K562 (cell line): ENCODE data around the gene ASIC1. TPM values are rescaled to one million over a fixed set of nuclear protein-coding genes. Genes with fewer than 3 reads are reported as not detected.

Experiments used
- ATAC-seq: fragments of 200-7000 bp; cut with Tn5 transposase; 3 replicates; pipeline ENCODE4 v1.9.1; 2020; ENCODE audit warnings: moderate library complexity
- BruUV-seq: library from RNA; stranded (reverse); fragments of 400-500 nt; replicated peaks from 2 replicates; lab custom pipeline; 2021; lab: Mats Ljungman, UMichigan
- CTCF ChIA-PET: fragments of 300-600 bp; formaldehyde crosslinking; extraction: SDS; loops from one replicate; lab custom pipeline; 2021; ENCODE audit warnings: low intra/inter-chr PET ratio; lab: Yijun Ruan, JAX
- POLR2A ChIA-PET: fragments of 300-600, 350-650 bp; sonication (Branson Sonifier 250); formaldehyde crosslinking; extraction: SDS; loops from one replicate; lab custom pipeline; 2021; ENCODE audit warnings: antibody characterized with exemption, inconsistent platforms; lab: Yijun Ruan, JAX
- DNase-seq, 4 experiments: peaks; one replicate each; pipeline versions ENCODE4 v3.0.0 to v3.0.0-alpha.2; 2011 to 2018; ENCODE audit warnings: low spot score in 3 of 4, mixed read lengths in 3 of 4; ENCODE audit errors: extremely low read depth in 1 of 4
- FAIRE-seq: peaks from 2 replicates; lab custom pipeline; 2011; peaks lifted over from hg19 to GRCh38; lab: Jason Lieb, UNC
- H2AFZ ChIP-seq: 2 replicates; pipeline ENCODE4 v1.6.0; 2011; ENCODE audit warnings: low read depth, low read length, control low read depth, inconsistent platforms
- H3K27ac ChIP-seq: fragments of 200-600 bp; 3 replicates; pipeline ENCODE4 v1.8.0; 2011; ENCODE audit warnings: low read depth, mild to moderate bottlenecking, control low read depth, inconsistent platforms, low read length, moderate library complexity, mixed read lengths; ENCODE audit errors: extremely low read depth
- H3K27me3 ChIP-seq, 2 experiments: fragments of 300-600 bp in 1 of 2; 2 replicates in 1 of 2; 3 replicates in 1 of 2; pipeline versions ENCODE4 v1.6.0 to v1.8.0; 2011; ENCODE audit warnings: inconsistent platforms in 2 of 2, low read length in 2 of 2, mild to moderate bottlenecking in 1 of 2, mixed read lengths in 1 of 2, moderate library complexity in 1 of 2; ENCODE audit not compliant: control insufficient read depth in 2 of 2, insufficient read depth in 2 of 2
- H3K36me3 ChIP-seq: fragments of 300-600 bp; 3 replicates; pipeline ENCODE4 v1.8.0; 2011; ENCODE audit warnings: mild to moderate bottlenecking, low read length, inconsistent platforms; ENCODE audit not compliant: control insufficient read depth, insufficient read depth
- H3K4me1 ChIP-seq, 2 experiments: fragments of 200-600 bp in 1 of 2; replicated peaks in 1 of 2; 2 replicates in 1 of 2; 3 replicates in 1 of 2; pipeline versions ENCODE4 v1.5.1 to v1.8.0; 2011; ENCODE audit warnings: inconsistent platforms in 2 of 2, low read length in 2 of 2, mild to moderate bottlenecking in 1 of 2, mixed read lengths in 1 of 2, moderate library complexity in 1 of 2; ENCODE audit not compliant: control insufficient read depth in 2 of 2, insufficient read depth in 2 of 2
- H3K4me2 ChIP-seq: 2 replicates; pipeline ENCODE4 v1.6.1; 2011; ENCODE audit warnings: low read length, control low read depth, inconsistent platforms, mixed read lengths; ENCODE audit not compliant: insufficient read depth
- H3K4me3 ChIP-seq: fragments of 200-600 bp; sonication (generic), shearing (Covaris generic); 2 replicates; pipeline ENCODE4 v1.5.1; 2016; ENCODE audit warnings: control low read depth, inconsistent platforms
- H3K79me2 ChIP-seq: fragments of 200-600 bp; 3 replicates; pipeline ENCODE4 v1.8.0; 2011; ENCODE audit warnings: low read length, inconsistent platforms; ENCODE audit not compliant: control insufficient read depth, insufficient read depth
- H3K9ac ChIP-seq, 2 experiments: 2 replicates each; pipeline versions ENCODE4 v1.6.0 to v1.6.1; 2011; ENCODE audit warnings: low read depth in 2 of 2, low read length in 2 of 2, control low read depth in 1 of 2, inconsistent platforms in 1 of 2, mild to moderate bottlenecking in 1 of 2, mixed read lengths in 1 of 2; ENCODE audit not compliant: insufficient read depth in 1 of 2
- H3K9me1 ChIP-seq: one replicate; pipeline ENCODE4 v1.6.0; 2011; ENCODE audit warnings: inconsistent platforms, mild to moderate bottlenecking, low read length, moderate library complexity; ENCODE audit not compliant: control insufficient read depth, insufficient read depth
- H3K9me3 ChIP-seq: replicated peaks from 2 replicates; pipeline ENCODE4 v1.5.1; 2011; ENCODE audit warnings: low read depth, low read length, inconsistent platforms; ENCODE audit not compliant: control insufficient read depth, insufficient read depth
- H4K20me1 ChIP-seq: replicated peaks from 2 replicates; pipeline ENCODE4 v1.6.1; 2011; ENCODE audit warnings: low read length, inconsistent platforms, mixed read lengths; ENCODE audit not compliant: control insufficient read depth, insufficient read depth
- ARHGAP35 ChIP-seq: fragments of 450-650 bp; IDR thresholded peaks from 2 replicates; pipeline ENCODE4 v1.6.1; 2018; ENCODE audit not compliant: partially characterized antibody
- ATF3 ChIP-seq, 2 experiments: fragments of 450-650 bp in 1 of 2; sonication (generic) in 1 of 2; formaldehyde crosslinking in 1 of 2; IDR thresholded peaks in 1 of 2; conservative IDR thresholded peaks in 1 of 2; 2 replicates each; pipeline versions ENCODE4 v1.6.1 to v1.8.1; 2016 to 2023; ENCODE audit warnings: mild to moderate bottlenecking in 2 of 2, moderate library complexity in 2 of 2, inconsistent platforms in 1 of 2, missing genetic modification reagents in 1 of 2
- CGGBP1 ChIP-seq: fragments of 250-450 bp; sonication (Bioruptor Pico); IDR thresholded peaks from 2 replicates; pipeline ENCODE4 v1.9.0; 2021; ENCODE audit warnings: mild to moderate bottlenecking
- DPF2 ChIP-seq: fragments of 450-650 bp; IDR thresholded peaks from 2 replicates; pipeline ENCODE4 v1.6.1; 2016
- HMGXB4 ChIP-seq: sonication (generic); formaldehyde crosslinking; IDR thresholded peaks from 2 replicates; pipeline ENCODE4 v1.8.1; 2023; ENCODE audit warnings: mild to moderate bottlenecking, missing genetic modification reagents
- MYNN ChIP-seq, 2 experiments: sonication (generic); formaldehyde crosslinking in 1 of 2; IDR thresholded peaks; 2 replicates each; pipeline versions ENCODE4 v1.5.0 to v1.6.1; 2016 to 2020; ENCODE audit warnings: antibody characterized with exemption in 1 of 2, missing genetic modification reagents in 1 of 2
- NBN ChIP-seq: fragments of 450-650 bp; IDR thresholded peaks from 2 replicates; pipeline ENCODE4 v1.6.1; 2016; ENCODE audit warnings: low read depth, mild to moderate bottlenecking
- NFIC ChIP-seq: fragments of 450-650 bp; IDR thresholded peaks from 2 replicates; pipeline ENCODE4 v1.6.1; 2017; ENCODE audit warnings: mild to moderate bottlenecking, inconsistent platforms
- VEZF1 ChIP-seq: fragments of 200-800 bp; sonication (Bioruptor generic); IDR thresholded peaks from 2 replicates; pipeline ENCODE4 v1.6.1; 2017; ENCODE audit warnings: missing genetic modification characterization, missing compliant biosample characterization
- ZBTB33 ChIP-seq: sonication (generic); formaldehyde crosslinking; IDR thresholded peaks from 2 replicates; pipeline ENCODE4 v1.8.1; 2023; ENCODE audit warnings: mild to moderate bottlenecking, missing genetic modification reagents
- ZNF263 ChIP-seq: sonication (generic); formaldehyde crosslinking; IDR thresholded peaks from 2 replicates; pipeline ENCODE4 v1.8.0; 2022; ENCODE audit warnings: mild to moderate bottlenecking, missing genetic modification reagents, borderline replicate concordance
- WGBS: fragments of 100-300 bp; shearing (Covaris generic); methylation state at CpG from one replicate; pipeline ENCODE4 v1.1.6; 2016; ENCODE audit warnings: low coverage, mixed read lengths; ENCODE audit not compliant: insufficient coverage; ENCODE audit errors: missing lambda C conversion rate; 5-methylcytosine and 5-hydroxymethylcytosine counted together
- in situ Hi-C: fragments of 300-500 bp; cut with MboI; formaldehyde crosslinking; loops from 4 replicates; pipeline ENCODE4 v1.15.0; 2018; ENCODE audit warnings: inconsistent platforms, mixed read lengths
- intact Hi-C: fragments of 100-400 bp; cut with micrococcal nuclease; formaldehyde crosslinking; loops from 2 replicates; pipeline ENCODE4 v1.14.2; 2022
- polyA plus RNA-seq, 8 experiments: library from polyadenylated mRNA; depleted of rRNA in 4 of 8; stranded (reverse) in 5 of 8; unstranded in 3 of 8; fragments of >200 nt; fragmentation: Nextera tagmentation in 2 of 8; fragmentation: Illumina TruSeq in 1 of 8; extraction: Ambion mirVana in 2 of 8; extraction: Trizol in 1 of 8; gene quantifications; 2 replicates each; pipeline versions ENCODE4 v1.2.1 to v1.2.3, GENCODE V29; 2011 to 2014; ENCODE audit warnings: inconsistent platforms in 1 of 8, missing spikeins in 1 of 8
- total RNA-seq, 7 experiments: library from RNA; depleted of rRNA in 6 of 7; stranded (reverse); fragments of >200 nt in 6 of 7; fragmentation: Illumina TruSeq in 2 of 7; extraction: Trizol in 2 of 7; gene quantifications; 2 replicates each; pipeline versions ENCODE4 v1.2.1 to v1.2.3, GENCODE V29; 2011 to 2021; ENCODE audit warnings: low replicate concordance in 1 of 7

ASIC1 gene
- total and polyA plus RNA-seq, 9 of the 15 experiments (the other 6 are each of a cell fraction or from before 2014, with no cell fraction given), result 0.01 to 1.7 (median 0.45) TPM

GRCh38 chr12:50110762-50111351 is 53.5 kb downstream of the ASIC1 start (continued):
- 0 out of 2 replicates have a peak, but pooled peaks have one; percentile 36 for TF ChIP-seq ZNF263 (CRISPR knock-in tag)
- TF ChIP-seq, all 486 proteins: peak for 8

- ATAC-seq, result no peak
- intact Hi-C loops, result loop anchor here (1.0 kb wide), 1 partner anchor 26 kb away; the partner anchor contains the start of gene SMARCD1
Measured at GRCh38 chr12:50111395-50111692, 53.9 kb downstream of the ASIC1 start.

More at GRCh38 chr12:50111395-50111692, 53.9 kb downstream of the ASIC1 start:
- TF ChIP-seq DPF2 (0 out of 2 replicates have a peak, but pooled peaks have one; percentile 14), CGGBP1 (no peak), ZBTB33 (CRISPR knock-in tag) (peak; percentile 96), ATF3 (IDR thresholded peaks at IDR 0.05) (peak; percentile 19; the same call in 1 of the 2 replicates), ATF3 (CRISPR knock-in tag; conservative IDR thresholded peaks at IDR 0.05) (no peak), NBN (0 out of 2 replicates have a peak, but pooled peaks have one; percentile 20), MYNN (IDR thresholded peaks at IDR 0.05) (0 out of 2 replicates have a peak, but pooled peaks have one; percentile 23), MYNN (CRISPR knock-in tag; IDR thresholded peaks at IDR 0.05) (no peak), ARHGAP35 (no peak), HMGXB4 (CRISPR knock-in tag) (0 out of 2 replicates have a peak, but pooled peaks have one; percentile 41), VEZF1 (CRISPR knock-in tag) (0 out of 2 replicates have a peak, but pooled peaks have one; percentile 32), NFIC (peak; percentile 48)
- ChIA-PET CTCF (interaction anchor here (0.8 to 1.3 kb wide), 3 partner anchors 23 to 145 kb away, joined by 4 read pairs; no protein-coding TSS in a partner anchor), POLR2A (interaction anchor here (0.6 to 2.8 kb wide), 15 partner anchors 8 to 348 kb away, joined by 3 to 15 read pairs (median 4); partner anchors contain the start of genes CERS5 and GPD1)
- Histone ChIP-seq H3K79me2 (peaks cover 37% of the 10 kb centered on the region), H2AFZ (peak overlapping the region; percentile 90), H4K20me1 (peaks cover 5% of the 10 kb centered on the region; the same call in 1 of the 2 replicates), H3K4me1 (peaks cover 29 to 48% of the 10 kb centered on the region in 2 experiments), H3K9me1 (no peaks in the 10 kb centered on the region), H3K4me3 (peak overlapping the region; percentile 78), H3K36me3 (peaks cover 8% of the 10 kb centered on the region; the same call in 1 of the 3 replicates), H3K27ac (no peak overlapping the region), H3K9me3 (no peaks in the 10 kb centered on the region), H3K27me3 (no peaks in the 10 kb centered on the region), H3K4me2 (peak overlapping the region; percentile 98), H3K9ac (peak overlapping the region in 1 of 2 experiments; percentile 60; a peak in 2 of 4 replicates)
- no peak for DNase-seq
- BruUV-seq, result no TSS peak
- in situ Hi-C loops, result no loop called here
- 11% methylated on average over 11 of the region's 19 CpGs for WGBS
- FAIRE-seq, result no peak
